ENCODE data around the gene SLC35A3.

DNA sequence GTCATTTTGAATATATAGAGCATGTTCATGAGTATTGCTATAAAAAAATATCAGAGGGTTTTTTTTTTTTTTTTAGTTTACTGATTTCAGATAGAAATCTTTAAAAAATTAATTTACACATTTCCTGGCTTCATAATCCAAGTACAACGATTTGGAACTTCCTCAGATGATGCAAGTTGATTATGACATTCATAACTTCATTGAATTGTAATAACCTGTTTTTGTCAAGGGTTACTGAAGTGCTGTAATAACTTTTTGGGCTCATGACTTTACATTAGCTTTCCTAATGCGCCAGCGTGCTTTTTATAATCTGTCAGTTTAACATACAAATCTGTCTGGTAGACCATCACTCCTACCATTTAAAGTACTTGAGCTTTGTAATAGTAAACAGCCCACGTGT lies 81.6 kb downstream of the SLC35A3 start:
- TF ChIP-seq, protein P1, sequence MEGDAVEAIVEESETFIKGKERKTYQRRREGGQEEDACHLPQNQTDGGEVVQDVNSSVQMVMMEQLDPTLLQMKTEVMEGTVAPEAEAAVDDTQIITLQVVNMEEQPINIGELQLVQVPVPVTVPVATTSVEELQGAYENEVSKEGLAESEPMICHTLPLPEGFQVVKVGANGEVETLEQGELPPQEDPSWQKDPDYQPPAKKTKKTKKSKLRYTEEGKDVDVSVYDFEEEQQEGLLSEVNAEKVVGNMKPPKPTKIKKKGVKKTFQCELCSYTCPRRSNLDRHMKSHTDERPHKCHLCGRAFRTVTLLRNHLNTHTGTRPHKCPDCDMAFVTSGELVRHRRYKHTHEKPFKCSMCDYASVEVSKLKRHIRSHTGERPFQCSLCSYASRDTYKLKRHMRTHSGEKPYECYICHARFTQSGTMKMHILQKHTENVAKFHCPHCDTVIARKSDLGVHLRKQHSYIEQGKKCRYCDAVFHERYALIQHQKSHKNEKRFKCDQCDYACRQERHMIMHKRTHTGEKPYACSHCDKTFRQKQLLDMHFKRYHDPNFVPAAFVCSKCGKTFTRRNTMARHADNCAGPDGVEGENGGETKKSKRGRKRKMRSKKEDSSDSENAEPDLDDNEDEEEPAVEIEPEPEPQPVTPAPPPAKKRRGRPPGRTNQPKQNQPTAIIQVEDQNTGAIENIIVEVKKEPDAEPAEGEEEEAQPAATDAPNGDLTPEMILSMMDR (conservative IDR thresholded peaks at IDR 0.05 in 1 of 2, IDR thresholded peaks at IDR 0.05 in 1 of 2; ENCODE audit: low read depth in 1 of 2, low read length in 2 of 2): no peak
- TF ChIP-seq EZH2 (IDR thresholded peaks at IDR 0.05; ENCODE audit: low read length, missing control alignments): no peak
